ENCODE data around the gene GRIN3B.

GRCh38 chr19:1055886-1056620 is 55.8 kb downstream of the GRIN3B start:
- no peak for TF ChIP-seq POLR2AphosphoS5 (IDR thresholded peaks at IDR 0.05; ENCODE audit: borderline replicate concordance, low read depth, low read length)
- TF ChIP-seq EZH2 (IDR thresholded peaks at IDR 0.05) = no peak
- TF ChIP-seq FOXP2 (optimal IDR thresholded peaks at IDR 0.05; ENCODE audit: control extremely low read depth, extremely low read length, insufficient read depth) = no peak

Measured in SK-N-MC (cell line).